Neural progenitor cell (in vitro differentiated cells): Measurements from ENCODE around the gene GALE. TPM values are rescaled to one million over a fixed set of nuclear protein-coding genes. Genes with fewer than 3 reads are reported as not detected.
A peak's percentile ranks its signal among the peaks of the same experiment; 100 is the strongest.

Source experiments
- DNase-seq: peaks from one replicate; pipeline ENCODE4 v3.0.0-alpha.2; 2016; ENCODE audit warnings: low spot score
- H2AFZ ChIP-seq: fragments of 200-600 bp; sonication (generic); replicated peaks from 2 replicates; pipeline ENCODE4 v1.6.1; 2016; ENCODE audit warnings: antibody characterized with exemption
- H3F3A ChIP-seq: fragments of 200-600 bp; sonication (generic); 2 replicates; pipeline ENCODE4 v1.6.1; 2016; ENCODE audit warnings: antibody characterized with exemption, low read depth
- H3K27ac ChIP-seq: fragments of 200-600 bp; sonication (generic); 2 replicates; pipeline ENCODE4 v1.5.1; 2016; ENCODE audit warnings: mild to moderate bottlenecking
- H3K27me3 ChIP-seq: fragments of 200-600 bp; sonication (generic); 2 replicates; pipeline ENCODE4 v1.6.1; 2016; ENCODE audit warnings: mild to moderate bottlenecking, moderate library complexity
- H3K36me3 ChIP-seq: fragments of 200-600 bp; sonication (generic); 2 replicates; pipeline ENCODE4 v1.5.1; 2016
- H3K4me1 ChIP-seq: fragments of 200-600 bp; sonication (generic); 2 replicates; pipeline ENCODE4 v1.6.1; 2016; ENCODE audit warnings: mixed run types
- H3K4me2 ChIP-seq: fragments of 200-600 bp; sonication (generic); 2 replicates; pipeline ENCODE4 v1.6.1; 2016
- H3K4me3 ChIP-seq: fragments of 200-600 bp; sonication (generic); 2 replicates; pipeline ENCODE4 v1.5.1; 2016
- H3K79me2 ChIP-seq: fragments of 200-600 bp; sonication (generic); 2 replicates; pipeline ENCODE4 v1.6.1; 2016; ENCODE audit warnings: low read depth
- H3K9ac ChIP-seq: fragments of 200-600 bp; sonication (generic); 2 replicates; pipeline ENCODE4 v1.6.1; 2016
- H3K9me3 ChIP-seq: fragments of 200-600 bp; sonication (generic); 2 replicates; pipeline ENCODE4 v1.5.1; 2016; ENCODE audit warnings: low read depth
- H4K20me1 ChIP-seq: fragments of 200-600 bp; sonication (generic); 2 replicates; pipeline ENCODE4 v1.6.1; 2016; ENCODE audit warnings: low read depth
- H3K27ac Mint-ChIP-seq: 3 replicates; pipeline ENCODE4 v1.8.0; 2021; ENCODE audit warnings: mixed read lengths
- H3K27me3 Mint-ChIP-seq: 2 replicates; pipeline ENCODE4 v1.8.0; 2022; ENCODE audit warnings: low read depth, mild to moderate bottlenecking, inconsistent platforms, moderate library complexity, mixed read lengths; ENCODE audit not compliant: insufficient read depth
- H3K36me3 Mint-ChIP-seq: 3 replicates; pipeline ENCODE4 v1.8.0; 2021; ENCODE audit warnings: mixed read lengths
- H3K4me1 Mint-ChIP-seq: 3 replicates; pipeline ENCODE4 v1.8.0; 2021; ENCODE audit warnings: mixed read lengths
- H3K4me3 Mint-ChIP-seq: 3 replicates; pipeline ENCODE4 v1.8.0; 2021; ENCODE audit warnings: mild to moderate bottlenecking, moderate library complexity, mixed read lengths
- H3K9me3 Mint-ChIP-seq: 3 replicates; pipeline ENCODE4 v1.8.0; 2020; ENCODE audit warnings: mixed read lengths
- EZH2 ChIP-seq: fragments of 200-600 bp; sonication (generic); IDR thresholded peaks from 2 replicates; pipeline ENCODE4 v1.6.1; 2017; ENCODE audit warnings: antibody characterized with exemption, mild to moderate bottlenecking, moderate library complexity
- EZH2phosphoT487 ChIP-seq: fragments of 200-600 bp; sonication (generic); IDR thresholded peaks from 2 replicates; pipeline ENCODE4 v1.6.1; 2017; ENCODE audit warnings: antibody characterized with exemption
- total RNA-seq: library from RNA; depleted of rRNA; stranded (reverse); fragments of >200 nt; gene quantifications from 2 replicates; pipeline ENCODE4 v1.2.3, GENCODE V29; 2015; ENCODE audit warnings: low replicate concordance
- TF ChIP-seq, protein P1 (sequence below): fragments of 200-600 bp; sonication (generic); IDR thresholded peaks from 2 replicates; pipeline ENCODE4 v1.5.1; 2017; ENCODE audit warnings: antibody characterized with exemption, mild to moderate bottlenecking

Gene GALE
- total RNA-seq, 1 donor from 2014 or later, result 15.6 TPM

DNA sequence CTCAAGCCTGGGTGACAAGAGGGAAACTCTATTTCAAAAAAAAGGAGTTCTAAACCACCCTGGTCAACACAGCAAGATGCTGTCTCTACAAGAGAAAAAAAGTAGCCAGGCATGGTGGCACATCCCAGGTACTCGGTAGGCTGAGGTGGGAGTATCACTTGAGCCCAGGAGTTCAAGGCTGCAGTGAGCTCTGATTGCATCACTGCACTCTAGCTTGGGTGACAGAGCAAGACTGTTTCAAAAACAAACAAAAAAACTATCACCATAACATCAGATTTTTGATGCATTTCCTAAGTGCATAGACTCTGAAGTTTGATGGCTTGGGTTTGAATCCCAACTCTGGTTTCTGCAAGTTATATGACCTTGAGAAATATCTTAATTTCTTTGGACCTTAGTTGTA is 47.6 kb downstream of the GALE start:
- H3K4me1 Mint-ChIP-seq, result no peaks in the 10 kb centered on the region
- no peaks in the 10 kb centered on the region for H3K9me3 Mint-ChIP-seq
- H4K20me1 ChIP-seq, result peaks cover 18% of the 10 kb centered on the region
- peaks cover 22% of the 10 kb centered on the region for H3F3A ChIP-seq
- peaks cover 2% of the 10 kb centered on the region for H3K27me3 Mint-ChIP-seq
- H3K9me3 ChIP-seq, result no peaks in the 10 kb centered on the region
- no peak overlapping the region for H3K4me2 ChIP-seq
- H3K4me1 ChIP-seq, result no peaks in the 10 kb centered on the region
- H3K27ac Mint-ChIP-seq, result no peak overlapping the region
- H2AFZ ChIP-seq, result no peak overlapping the region
- peaks cover 34% of the 10 kb centered on the region for H3K79me2 ChIP-seq
- H3K4me3 Mint-ChIP-seq, result no peak overlapping the region
- DNase-seq, result no peak
- H3K9ac ChIP-seq, result no peak overlapping the region
- H3K36me3 ChIP-seq, result peaks cover 17% of the 10 kb centered on the region
- H3K36me3 Mint-ChIP-seq, result peaks cover 34% of the 10 kb centered on the region
- H3K4me3 ChIP-seq, result no peak overlapping the region
- H3K27ac ChIP-seq, result no peak overlapping the region
- no peaks in the 10 kb centered on the region for H3K27me3 ChIP-seq
- TF ChIP-seq EZH2 (no peak), EZH2phosphoT487 (no peak)
- TF ChIP-seq, protein P1, sequence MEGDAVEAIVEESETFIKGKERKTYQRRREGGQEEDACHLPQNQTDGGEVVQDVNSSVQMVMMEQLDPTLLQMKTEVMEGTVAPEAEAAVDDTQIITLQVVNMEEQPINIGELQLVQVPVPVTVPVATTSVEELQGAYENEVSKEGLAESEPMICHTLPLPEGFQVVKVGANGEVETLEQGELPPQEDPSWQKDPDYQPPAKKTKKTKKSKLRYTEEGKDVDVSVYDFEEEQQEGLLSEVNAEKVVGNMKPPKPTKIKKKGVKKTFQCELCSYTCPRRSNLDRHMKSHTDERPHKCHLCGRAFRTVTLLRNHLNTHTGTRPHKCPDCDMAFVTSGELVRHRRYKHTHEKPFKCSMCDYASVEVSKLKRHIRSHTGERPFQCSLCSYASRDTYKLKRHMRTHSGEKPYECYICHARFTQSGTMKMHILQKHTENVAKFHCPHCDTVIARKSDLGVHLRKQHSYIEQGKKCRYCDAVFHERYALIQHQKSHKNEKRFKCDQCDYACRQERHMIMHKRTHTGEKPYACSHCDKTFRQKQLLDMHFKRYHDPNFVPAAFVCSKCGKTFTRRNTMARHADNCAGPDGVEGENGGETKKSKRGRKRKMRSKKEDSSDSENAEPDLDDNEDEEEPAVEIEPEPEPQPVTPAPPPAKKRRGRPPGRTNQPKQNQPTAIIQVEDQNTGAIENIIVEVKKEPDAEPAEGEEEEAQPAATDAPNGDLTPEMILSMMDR, result no peak

DNA sequence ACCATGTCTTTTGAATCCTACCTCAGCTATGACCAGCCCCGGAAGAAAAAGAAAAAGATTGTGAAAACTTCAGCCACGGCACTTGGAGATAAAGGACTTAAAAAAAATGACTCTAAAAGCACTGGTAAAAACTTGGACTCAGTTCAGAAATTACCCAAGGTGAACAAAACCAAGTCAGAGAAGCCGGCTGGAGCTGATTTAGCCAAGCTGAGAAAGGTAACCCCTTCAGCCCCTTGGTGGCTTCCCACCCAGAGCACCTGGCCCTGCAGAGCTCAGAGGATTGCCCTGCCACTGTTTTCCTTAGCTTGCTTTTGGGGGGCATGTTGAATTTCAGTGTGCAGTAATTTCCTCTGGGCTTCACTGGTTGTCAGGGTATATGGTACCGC is 48.7 kb downstream of the GALE start:
- Histone ChIP-seq H3K9me3 (no peaks in the 10 kb centered on the region), H4K20me1 (peaks cover 29% of the 10 kb centered on the region)
- H3K27ac Mint-ChIP-seq, result no peak overlapping the region

DNA sequence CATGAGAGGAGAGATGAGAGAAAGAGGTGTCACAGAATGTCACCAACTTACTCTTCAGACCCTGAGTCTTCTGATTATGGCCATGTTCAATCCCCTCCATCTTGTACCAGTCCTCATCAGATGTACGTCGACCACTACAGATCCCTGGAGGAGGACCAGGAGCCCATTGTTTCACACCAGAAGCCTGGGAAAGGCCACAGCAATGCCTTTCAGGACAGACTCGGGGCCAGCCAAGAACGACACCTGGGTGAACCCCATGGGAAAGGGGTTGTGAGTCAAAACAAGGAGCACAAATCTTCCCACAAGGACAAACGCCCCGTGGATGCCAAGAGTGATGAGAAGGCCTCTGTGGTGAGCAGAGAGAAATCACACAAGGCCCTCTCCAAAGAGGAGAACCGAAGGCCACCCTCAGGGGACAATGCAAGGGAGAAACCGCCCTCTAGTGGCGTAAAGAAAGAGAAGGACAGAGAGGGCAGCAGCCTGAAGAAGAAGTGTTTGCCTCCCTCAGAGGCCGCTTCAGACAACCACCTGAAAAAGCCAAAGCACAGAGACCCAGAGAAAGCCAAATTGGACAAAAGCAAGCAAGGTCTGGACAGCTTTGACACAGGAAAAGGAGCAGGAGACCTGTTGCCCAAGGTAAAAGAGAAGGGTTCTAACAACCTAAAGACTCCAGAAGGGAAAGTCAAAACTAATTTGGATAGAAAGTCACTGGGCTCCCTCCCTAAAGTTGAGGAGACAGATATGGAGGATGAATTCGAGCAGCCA is 49.3 kb downstream of the GALE start:
- Histone ChIP-seq H3K27me3 (no peaks in the 10 kb centered on the region), H4K20me1 (peaks cover 33% of the 10 kb centered on the region), H3K4me3 (no peak overlapping the region), H3K9ac (no peak overlapping the region), H3K4me1 (no peaks in the 10 kb centered on the region), H3K4me2 (no peak overlapping the region), H3K36me3 (peaks cover 17% of the 10 kb centered on the region), H3K27ac (peak overlapping the region; percentile 59), H3K9me3 (no peaks in the 10 kb centered on the region), H3K79me2 (peaks cover 51% of the 10 kb centered on the region), H3F3A (peaks cover 19% of the 10 kb centered on the region), H2AFZ (no peak overlapping the region)
- H3K9me3 Mint-ChIP-seq, result no peaks in the 10 kb centered on the region
- no peak overlapping the region for H3K4me3 Mint-ChIP-seq
- H3K27me3 Mint-ChIP-seq, result peaks cover 2% of the 10 kb centered on the region
- DNase-seq, result peak; percentile 66
- H3K36me3 Mint-ChIP-seq, result peaks cover 33% of the 10 kb centered on the region
- TF ChIP-seq, protein P1, result peak; percentile 76
- TF ChIP-seq EZH2, result no peak
- peak overlapping the region; percentile 68 for H3K27ac Mint-ChIP-seq
- peaks cover 4% of the 10 kb centered on the region for H3K4me1 Mint-ChIP-seq

More for the DNA sequence above, 48.7 kb downstream of the GALE start:
- no peaks in the 10 kb centered on the region for H3K4me1 ChIP-seq
- no peaks in the 10 kb centered on the region for H3K27me3 ChIP-seq
- H3K4me2 ChIP-seq, result no peak overlapping the region
- H3K4me3 ChIP-seq, result no peak overlapping the region
- no peak overlapping the region for H2AFZ ChIP-seq
- no peak for TF ChIP-seq EZH2phosphoT487
- no peak for TF ChIP-seq EZH2
- TF ChIP-seq, protein P1, result no peak
- H3F3A ChIP-seq, result peaks cover 19% of the 10 kb centered on the region
- no peak for DNase-seq
- Mint-ChIP-seq H3K36me3 (peaks cover 33% of the 10 kb centered on the region), H3K27me3 (peaks cover 2% of the 10 kb centered on the region), H3K4me1 (peaks cover under 1% of the 10 kb centered on the region), H3K4me3 (no peak overlapping the region), H3K9me3 (no peaks in the 10 kb centered on the region)
- H3K27ac ChIP-seq, result no peak overlapping the region
- no peak overlapping the region for H3K9ac ChIP-seq
- peaks cover 17% of the 10 kb centered on the region for H3K36me3 ChIP-seq
- H3K79me2 ChIP-seq, result peaks cover 45% of the 10 kb centered on the region
